A549 (cell line): ENCODE results near the gene MAP2K6.

Experiments
- KDM5A ChIP-seq: fragments of 200-600 bp; sonication (generic); IDR thresholded peaks from 2 replicates; pipeline ENCODE4 v1.6.1; 2016; ENCODE audit warnings: antibody characterized with exemption, mild to moderate bottlenecking
- NFE2L2 ChIP-seq: fragments of 150-350 bp; conservative IDR thresholded peaks from 2 replicates; pipeline ENCODE4 v1.6.1; 2014; ENCODE audit warnings: low read length
- POLR2A ChIP-seq: IDR thresholded peaks from 2 replicates; pipeline ENCODE4 v1.6.1; 2012; ENCODE audit warnings: mild to moderate bottlenecking, low read length
- RAD21 ChIP-seq, 2 experiments: fragments of >200 bp in 1 of 2; sonication (Bioruptor Twin) in 1 of 2; formaldehyde crosslinking in 1 of 2; IDR thresholded peaks in 1 of 2; conservative IDR thresholded peaks in 1 of 2; 2 replicates in 1 of 2; 3 replicates in 1 of 2; pipeline ENCODE4 v1.6.1; 2012 to 2018; ENCODE audit warnings: inconsistent platforms in 1 of 2
- RCOR1 ChIP-seq: fragments of 150-350 bp; IDR thresholded peaks from 2 replicates; pipeline ENCODE4 v1.6.1; 2014; ENCODE audit warnings: antibody characterized with exemption, low read length, low read depth
- TF ChIP-seq, protein P1 (sequence below): fragments of >200 bp; sonication (Bioruptor Twin); formaldehyde crosslinking; IDR thresholded peaks from 3 replicates; pipeline ENCODE4 v1.5.1; 2016

DNA sequence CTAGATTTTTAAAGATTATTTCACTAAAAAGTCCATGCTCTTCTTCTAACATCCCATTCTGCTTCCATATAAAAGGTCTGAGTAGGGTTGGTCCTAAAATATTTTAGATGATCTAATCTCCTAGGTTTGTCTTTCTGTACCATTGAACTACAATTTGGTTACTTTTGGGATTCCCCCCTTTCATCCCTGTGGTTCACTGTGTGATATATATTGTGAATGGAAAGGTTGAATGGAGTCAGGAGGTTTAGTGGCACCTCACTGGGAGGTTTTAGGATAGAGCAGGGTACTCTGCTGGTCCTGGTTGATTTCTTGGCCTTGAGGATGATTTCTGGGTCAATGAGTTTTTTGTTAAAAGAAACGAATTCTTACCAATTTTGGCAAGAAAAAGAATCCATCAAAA lies 29.5 kb downstream of the MAP2K6 start:
- no peak for TF ChIP-seq NFE2L2
- TF ChIP-seq, protein P1, sequence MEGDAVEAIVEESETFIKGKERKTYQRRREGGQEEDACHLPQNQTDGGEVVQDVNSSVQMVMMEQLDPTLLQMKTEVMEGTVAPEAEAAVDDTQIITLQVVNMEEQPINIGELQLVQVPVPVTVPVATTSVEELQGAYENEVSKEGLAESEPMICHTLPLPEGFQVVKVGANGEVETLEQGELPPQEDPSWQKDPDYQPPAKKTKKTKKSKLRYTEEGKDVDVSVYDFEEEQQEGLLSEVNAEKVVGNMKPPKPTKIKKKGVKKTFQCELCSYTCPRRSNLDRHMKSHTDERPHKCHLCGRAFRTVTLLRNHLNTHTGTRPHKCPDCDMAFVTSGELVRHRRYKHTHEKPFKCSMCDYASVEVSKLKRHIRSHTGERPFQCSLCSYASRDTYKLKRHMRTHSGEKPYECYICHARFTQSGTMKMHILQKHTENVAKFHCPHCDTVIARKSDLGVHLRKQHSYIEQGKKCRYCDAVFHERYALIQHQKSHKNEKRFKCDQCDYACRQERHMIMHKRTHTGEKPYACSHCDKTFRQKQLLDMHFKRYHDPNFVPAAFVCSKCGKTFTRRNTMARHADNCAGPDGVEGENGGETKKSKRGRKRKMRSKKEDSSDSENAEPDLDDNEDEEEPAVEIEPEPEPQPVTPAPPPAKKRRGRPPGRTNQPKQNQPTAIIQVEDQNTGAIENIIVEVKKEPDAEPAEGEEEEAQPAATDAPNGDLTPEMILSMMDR, result no peak
- TF ChIP-seq RAD21 (conservative IDR thresholded peaks at IDR 0.05 in 1 of 2, IDR thresholded peaks at IDR 0.05 in 1 of 2), result no peak
- no peak for TF ChIP-seq POLR2A
- TF ChIP-seq RCOR1, result no peak
- TF ChIP-seq KDM5A, result no peak
